ENCODE data around the gene SCARF2. TPM values are rescaled to one million over a fixed set of nuclear protein-coding genes. Genes with fewer than 3 reads are reported as not detected.
A peak's percentile ranks its signal among the peaks of the same experiment; 100 is the strongest.

The SCARF2 gene
- total RNA-seq, 4 donors from 2014 or later, result 3.4 to 15.9 (median 8.7) TPM

- Histone ChIP-seq H3K4me3 (no peak overlapping the region), H3K36me3 (no peaks in the 10 kb centered on the region), H3K27me3 (peaks cover 89% of the 10 kb centered on the region), H3K27ac (no peak overlapping the region), H3K4me1 (peaks cover 15 to 54% (median 39%) of the 10 kb centered on the region in 4 donors), H3K9me3 (no peaks in the 10 kb centered on the region)
- WGBS, 2 donors (ENCODE audit: low coverage in 1 of 2), result 84 to 100% methylated on average over 2 to 8 of the region's 8 CpGs
- in situ Hi-C loops (cut with MboI; ENCODE audit: low pct_ligation_motif_present in 1 of 4, low pct_unique_long_range_greater_than_20kb in 1 of 4, low sequenced_read_pairs in 3 of 4) (no loop called here), intact Hi-C loops (cut with DNase I; ENCODE audit: low total_unique reads) (no loop called here)
- DNase-seq, result no peak
- TF ChIP-seq POLR2AphosphoS5 (IDR thresholded peaks at IDR 0.05) (no peak), EP300 (IDR thresholded peaks at IDR 0.05; ENCODE audit: low read depth) (no peak), POLR2A (IDR thresholded peaks at IDR 0.05) (no peak), CTCF (IDR thresholded peaks at IDR 0.05) (no peak)
Measured at GRCh38 chr22:20427104-20427944, 10.3 kb downstream of the SCARF2 start.

- 81% methylated on average over 9 of the region's 12 CpGs; no CpG with 5 or more reads in 1 of the 2 donors for WGBS, 2 donors (ENCODE audit: low coverage in 1 of 2)
- in situ Hi-C loops (cut with MboI; ENCODE audit: low pct_ligation_motif_present in 1 of 4, low pct_unique_long_range_greater_than_20kb in 1 of 4, low sequenced_read_pairs in 3 of 4) (no loop called here), intact Hi-C loops (cut with DNase I; ENCODE audit: low total_unique reads) (no loop called here)
- H3K9me3 ChIP-seq, result no peaks in the 10 kb centered on the region
- no peak overlapping the region for H3K4me3 ChIP-seq
- no peak for DNase-seq
- H3K4me1 ChIP-seq, result peaks cover 11 to 49% (median 33%) of the 10 kb centered on the region in 4 donors
- no peak for TF ChIP-seq CTCF (IDR thresholded peaks at IDR 0.05)
- no peak for TF ChIP-seq POLR2A (IDR thresholded peaks at IDR 0.05)
- H3K27ac ChIP-seq, result no peak overlapping the region
- peaks cover 78% of the 10 kb centered on the region for H3K27me3 ChIP-seq
- H3K36me3 ChIP-seq, result no peaks in the 10 kb centered on the region
Measured at GRCh38 chr22:20426259-20426615, 11.4 kb downstream of the SCARF2 start.

- peaks cover 6 to 43% (median 28%) of the 10 kb centered on the region in 4 donors for H3K4me1 ChIP-seq
- 56 to 67% methylated on average over 17 to 70 of the region's 96 CpGs for WGBS, 2 donors (ENCODE audit: low coverage in 1 of 2)
- H3K27ac ChIP-seq, result no peak overlapping the region
- in situ Hi-C loops (cut with MboI; ENCODE audit: low pct_ligation_motif_present in 1 of 4, low pct_unique_long_range_greater_than_20kb in 1 of 4, low sequenced_read_pairs in 3 of 4), result no loop called here
- no peaks in the 10 kb centered on the region for H3K36me3 ChIP-seq
- DNase-seq, result no peak
- TF ChIP-seq POLR2AphosphoS5 (IDR thresholded peaks at IDR 0.05) (no peak), POLR2A (IDR thresholded peaks at IDR 0.05) (no peak), EP300 (IDR thresholded peaks at IDR 0.05; ENCODE audit: low read depth) (no peak), CTCF (IDR thresholded peaks at IDR 0.05) (no peak)
- H3K9me3 ChIP-seq, result no peaks in the 10 kb centered on the region
- intact Hi-C loops (cut with DNase I; ENCODE audit: low total_unique reads), result no loop called here
- H3K27me3 ChIP-seq, result peaks cover 75% of the 10 kb centered on the region
- peak overlapping the region in 2 of 4 donors; percentile 11 to 23 for H3K4me3 ChIP-seq
Measured at GRCh38 chr22:20425566-20426258, 11.9 kb downstream of the SCARF2 start.

- Histone ChIP-seq H3K27me3 (peaks cover 68% of the 10 kb centered on the region), H3K4me1 (peaks cover 4 to 37% (median 21%) of the 10 kb centered on the region in 4 donors), H3K9me3 (no peaks in the 10 kb centered on the region), H3K27ac (no peak overlapping the region), H3K4me3 (peak overlapping the region in 1 of 4 donors; percentile 23), H3K36me3 (no peaks in the 10 kb centered on the region)
- in situ Hi-C loops (cut with MboI; ENCODE audit: low pct_ligation_motif_present in 1 of 4, low pct_unique_long_range_greater_than_20kb in 1 of 4, low sequenced_read_pairs in 3 of 4) (loop anchor here in 1 of 4 donors (25.0 kb wide), 1 partner anchor 312 kb away; no protein-coding TSS in a partner anchor), intact Hi-C loops (cut with DNase I; ENCODE audit: low total_unique reads) (no loop called here)
- DNase-seq, result no peak
- no peak for TF ChIP-seq CTCF (IDR thresholded peaks at IDR 0.05)
- TF ChIP-seq EP300 (IDR thresholded peaks at IDR 0.05; ENCODE audit: low read depth), result no peak
- no peak for TF ChIP-seq POLR2A (IDR thresholded peaks at IDR 0.05)
- TF ChIP-seq POLR2AphosphoS5 (IDR thresholded peaks at IDR 0.05), result no peak
- WGBS, 2 donors (ENCODE audit: low coverage in 1 of 2), result 75 to 100% methylated on average over 2 to 37 of the region's 59 CpGs
Measured at GRCh38 chr22:20424932-20425565, 12.6 kb downstream of the SCARF2 start.
